Activated CD8-positive, alpha-beta memory T cell treated with anti-CD3 and anti-CD28 coated beads for 1 hour (primary cell): ENCODE measurements around the gene ELFN2.

ENCODE experiments used
- DNase-seq, 2 donors: peaks; one replicate each; pipeline ENCODE4 v3.0.0-alpha.2; 2020; ENCODE audit warnings: low read depth in 1 of 2; ENCODE audit errors: extremely low read depth in 1 of 2

ELFN2 gene

GRCh38 chr22:37358917-37359316, 68.4 kb downstream of the ELFN2 start:
- DNase-seq, result no peak

- no peak for DNase-seq
Observed at GRCh38 chr22:37358386-37358785, 68.9 kb downstream of the ELFN2 start.

GRCh38 chr22:37357446-37358075, 69.7 kb downstream of the ELFN2 start:
- DNase-seq, result no peak

- DNase-seq, result no peak
Observed at GRCh38 chr22:37356922-37357321, 70.4 kb downstream of the ELFN2 start.

GRCh38 chr22:37355174-37355573, 72.1 kb downstream of the ELFN2 start:
- DNase-seq, result no peak

GRCh38 chr22:37354670-37355069, 72.6 kb downstream of the ELFN2 start:
- no peak for DNase-seq

- no peak for DNase-seq
Observed at GRCh38 chr22:37354261-37354660, 73.0 kb downstream of the ELFN2 start.

- DNase-seq, result no peak
Observed at GRCh38 chr22:37353839-37354238, 73.4 kb downstream of the ELFN2 start.

GRCh38 chr22:37352481-37352880, 74.8 kb downstream of the ELFN2 start:
- no peak for DNase-seq

GRCh38 chr22:37351232-37351631, 76.0 kb downstream of the ELFN2 start:
- no peak for DNase-seq

- no peak for DNase-seq
Observed at GRCh38 chr22:37349043-37349814, 78.0 kb downstream of the ELFN2 start.

GRCh38 chr22:37346505-37346895, 80.8 kb downstream of the ELFN2 start:
- DNase-seq, result no peak

GRCh38 chr22:37345863-37346504, 81.3 kb downstream of the ELFN2 start:
- DNase-seq, result no peak

- DNase-seq, result no peak
Observed at GRCh38 chr22:37344735-37345449, 82.4 kb downstream of the ELFN2 start.

- no peak for DNase-seq
Observed at GRCh38 chr22:37343863-37344734, 83.2 kb downstream of the ELFN2 start.

GRCh38 chr22:37343348-37343747, 83.9 kb downstream of the ELFN2 start:
- DNase-seq, result no peak

- no peak for DNase-seq
Observed at GRCh38 chr22:37342065-37342464, 85.2 kb downstream of the ELFN2 start.

- DNase-seq, result no peak
Observed at GRCh38 chr22:37340331-37341262, 86.7 kb downstream of the ELFN2 start.

GRCh38 chr22:37338539-37339246, 88.6 kb downstream of the ELFN2 start:
- DNase-seq, result no peak
